Fibroblast of mammary gland (primary cell): Measurements from ENCODE around the gene SYT17.

Source experiments
- DNase-seq: peaks from one replicate; pipeline ENCODE4 v3.0.0-alpha.2; 2010; ENCODE audit warnings: low read depth
- H3K4me3 ChIP-seq: 2 replicates; pipeline ENCODE4 v1.5.1; 2011; ENCODE audit warnings: low read depth, mild to moderate bottlenecking, low read length, moderate library complexity; ENCODE audit not compliant: control insufficient read depth
- CTCF ChIP-seq: conservative IDR thresholded peaks from 2 replicates; pipeline ENCODE4 v1.5.1; 2011; ENCODE audit warnings: low read depth, low read length, inconsistent platforms; ENCODE audit not compliant: control insufficient read depth, insufficient read depth

The SYT17 gene

DNA sequence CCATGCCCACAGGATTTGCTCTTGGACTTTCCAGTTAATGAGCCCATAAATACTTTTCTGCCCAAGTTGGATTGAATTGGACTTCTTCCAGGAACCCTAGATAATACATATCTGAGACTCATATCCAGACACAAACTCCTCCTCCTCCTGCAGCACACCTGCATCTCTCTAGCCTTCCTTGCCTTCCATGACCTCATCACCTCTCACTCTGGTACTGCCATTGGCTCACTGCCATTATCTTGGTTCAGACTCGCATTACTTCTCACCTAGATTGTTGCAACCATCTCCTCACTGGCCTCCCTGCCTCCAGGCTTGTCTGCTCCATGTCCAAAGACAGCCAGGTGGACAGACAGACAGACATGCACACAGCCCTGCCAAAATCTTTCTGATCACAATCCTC, 4.8 kb upstream of the SYT17 start:
- TF ChIP-seq CTCF = no peak
- H3K4me3 ChIP-seq = no peak overlapping the region
- no peak for DNase-seq

GRCh38 chr16:19164285-19164684, 3.8 kb upstream of the SYT17 start:
- H3K4me3 ChIP-seq = no peak overlapping the region
- TF ChIP-seq CTCF = no peak
- no peak for DNase-seq

DNA sequence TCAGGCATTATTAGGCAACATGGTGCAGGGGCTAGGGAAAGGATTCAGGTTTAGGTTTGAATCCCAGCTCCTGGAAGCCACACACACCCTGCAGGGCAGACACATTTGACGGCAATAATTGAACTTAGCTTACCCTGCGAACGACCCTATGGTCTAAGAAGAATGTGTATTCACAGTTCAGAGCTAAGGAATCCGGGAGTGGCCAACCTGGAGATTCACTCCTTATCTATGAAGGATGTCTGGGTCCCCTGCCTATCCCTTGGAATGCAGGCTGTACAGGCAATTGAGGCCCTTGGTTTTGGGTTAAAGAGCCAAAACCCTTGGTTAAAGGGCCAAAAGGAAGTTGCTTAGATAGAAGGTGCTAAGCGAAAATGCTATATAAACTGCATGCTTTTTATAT, 2.9 kb upstream of the SYT17 start:
- no peak for DNase-seq
- TF ChIP-seq CTCF = no peak
- H3K4me3 ChIP-seq = no peak overlapping the region

DNA sequence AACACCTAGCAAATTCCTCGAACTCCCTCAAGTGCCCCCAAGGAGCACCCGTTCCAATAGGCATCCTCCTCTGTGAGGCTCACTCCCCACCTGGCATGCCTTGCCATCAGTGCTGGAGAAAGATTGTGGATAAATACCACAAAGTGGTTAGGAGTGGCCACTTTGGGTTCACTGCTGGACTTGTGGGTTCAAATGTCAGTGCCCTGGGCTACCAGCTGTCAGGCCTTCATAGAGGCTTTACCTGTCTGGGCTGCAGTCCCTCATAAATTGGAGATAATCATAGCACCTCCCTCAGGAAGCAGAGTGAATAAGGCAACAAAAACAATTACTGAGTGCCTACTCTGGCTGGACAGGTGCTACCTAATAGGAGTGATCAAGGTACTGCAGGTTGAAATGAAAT, 1.5 kb upstream of the SYT17 start:
- TF ChIP-seq CTCF = no peak
- no peak for DNase-seq
- no peak overlapping the region for H3K4me3 ChIP-seq

- no peak for DNase-seq
- peak overlapping the region; percentile 4 for H3K4me3 ChIP-seq
- no peak for TF ChIP-seq CTCF
These were observed 486 bp downstream of the SYT17 start for GRCh38 chr16:19168371-19169081.

DNA sequence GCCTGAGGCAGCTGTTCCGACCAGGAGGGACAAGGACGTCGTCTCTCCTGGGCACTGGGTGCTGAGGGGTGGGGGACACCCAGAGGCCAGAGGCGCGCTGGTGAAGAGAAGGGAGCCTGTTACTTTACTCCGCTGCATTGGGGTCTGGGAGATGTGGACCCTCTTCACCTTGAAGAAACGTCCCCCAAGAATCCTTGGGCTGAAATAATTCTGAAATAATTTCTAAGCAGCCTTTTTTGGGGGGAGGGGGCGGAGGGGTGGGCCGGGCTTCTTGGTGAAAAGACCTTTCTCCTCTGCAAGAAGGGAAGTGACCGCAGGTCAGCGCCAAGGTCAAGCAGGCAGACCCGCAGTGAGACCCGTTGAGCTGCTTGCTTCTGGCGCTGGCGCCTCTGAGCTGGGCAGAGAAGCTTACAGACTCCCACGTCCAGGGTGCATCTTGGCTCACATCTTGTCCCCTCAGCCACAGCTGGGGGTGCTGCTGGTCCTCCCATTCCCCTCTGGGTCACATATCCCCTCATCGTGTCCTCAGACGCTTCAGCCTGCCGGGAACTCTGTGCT, 1.1 kb downstream of the SYT17 start:
- no peak overlapping the region for H3K4me3 ChIP-seq
- no peak for TF ChIP-seq CTCF
- no peak for DNase-seq

DNA sequence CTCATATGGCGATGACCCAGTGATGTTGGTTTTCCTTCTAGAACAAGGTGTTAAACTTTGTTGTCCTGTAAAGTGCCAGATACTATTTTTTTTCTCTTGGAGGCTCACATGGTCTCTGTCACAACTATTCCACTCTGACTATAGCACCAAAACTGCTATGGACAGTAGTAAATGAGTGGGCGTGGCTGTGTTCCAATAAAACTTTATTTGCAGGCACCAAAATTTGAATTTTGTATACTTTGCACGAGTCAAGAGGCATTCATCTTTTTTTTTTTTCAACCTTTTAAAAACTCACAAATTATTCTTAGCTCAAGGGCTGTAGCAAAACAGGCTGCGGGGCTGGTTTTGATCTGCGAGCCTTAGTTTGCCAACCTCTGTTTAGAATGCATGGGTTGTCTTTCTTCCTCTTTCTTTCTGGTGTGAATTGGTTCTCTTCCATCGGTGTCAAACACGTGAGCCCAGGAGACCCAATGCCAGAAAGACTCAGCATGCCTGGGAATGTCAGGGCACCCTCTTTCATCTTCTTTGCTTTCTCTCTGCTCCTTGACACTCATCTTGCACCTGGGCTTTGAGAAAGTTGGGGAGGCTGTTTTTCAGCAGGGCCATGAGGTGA, 2.1 kb downstream of the SYT17 start:
- no peak overlapping the region for H3K4me3 ChIP-seq
- no peak for TF ChIP-seq CTCF
- no peak for DNase-seq
